Spleen (tissue), 7 donors: ENCODE measurements around the gene MICAL3.

Experiments used
- POLR2AphosphoS5 ChIP-seq, 3 donors: sonication (generic); formaldehyde crosslinking; IDR thresholded peaks; one replicate each; pipeline ENCODE4 v1.5.1; 2017; ENCODE audit warnings: antibody characterized with exemption in 3 of 3
- TF ChIP-seq, protein P1 (sequence below), 11 experiments: fragments of 200-600 bp in 7 of 11; fragments of 450-650 bp in 4 of 11; sonication (generic) in 4 of 11; IDR thresholded peaks in 8 of 11; conservative IDR thresholded peaks in 3 of 11; 1 replicate in 7 of 11; 2 replicates in 4 of 11; pipeline versions ENCODE4 v1.4.0 to v1.8.0; 2016 to 2021; ENCODE audit warnings: antibody characterized with exemption in 11 of 11, inconsistent platforms in 4 of 11, mild to moderate bottlenecking in 1 of 11
- donor health status: DM: no; HTN: no; CAD: no; lungs with moderate emphysema.
- donor health status: DM: no; HTN: no; CAD: no.
- donor health status: DM: no; HTN: no; CAD: no.

DNA sequence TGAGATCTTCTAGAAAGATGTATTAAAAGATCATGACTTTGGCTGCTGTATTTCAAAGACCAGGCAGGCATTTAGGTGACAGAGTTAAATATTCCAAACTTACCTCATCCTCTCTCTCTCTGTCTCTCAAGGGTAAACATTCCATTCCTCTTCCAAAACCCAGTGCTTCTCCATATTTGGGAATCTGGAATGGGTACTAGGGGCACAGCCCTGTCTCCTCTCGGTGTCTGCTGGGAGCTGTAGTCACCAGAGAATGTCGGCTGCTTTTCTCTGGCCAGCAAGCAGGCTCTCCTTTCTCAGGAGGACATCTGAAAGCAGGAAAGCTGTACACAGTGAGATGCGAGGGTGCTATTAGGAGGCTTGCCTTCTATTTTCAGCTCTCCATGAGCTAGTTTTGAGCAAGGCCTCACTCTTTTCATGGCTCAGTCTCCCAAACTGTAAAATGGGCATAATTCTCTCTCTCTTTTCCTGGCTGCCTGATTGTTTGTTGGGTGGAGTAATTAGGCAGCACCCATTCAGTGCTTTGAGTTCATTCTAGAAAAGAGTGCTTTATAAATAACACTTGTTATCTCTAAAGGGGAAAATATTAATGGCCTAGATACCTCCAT, 44.1 kb upstream of the MICAL3 start:
- TF ChIP-seq, protein P1, sequence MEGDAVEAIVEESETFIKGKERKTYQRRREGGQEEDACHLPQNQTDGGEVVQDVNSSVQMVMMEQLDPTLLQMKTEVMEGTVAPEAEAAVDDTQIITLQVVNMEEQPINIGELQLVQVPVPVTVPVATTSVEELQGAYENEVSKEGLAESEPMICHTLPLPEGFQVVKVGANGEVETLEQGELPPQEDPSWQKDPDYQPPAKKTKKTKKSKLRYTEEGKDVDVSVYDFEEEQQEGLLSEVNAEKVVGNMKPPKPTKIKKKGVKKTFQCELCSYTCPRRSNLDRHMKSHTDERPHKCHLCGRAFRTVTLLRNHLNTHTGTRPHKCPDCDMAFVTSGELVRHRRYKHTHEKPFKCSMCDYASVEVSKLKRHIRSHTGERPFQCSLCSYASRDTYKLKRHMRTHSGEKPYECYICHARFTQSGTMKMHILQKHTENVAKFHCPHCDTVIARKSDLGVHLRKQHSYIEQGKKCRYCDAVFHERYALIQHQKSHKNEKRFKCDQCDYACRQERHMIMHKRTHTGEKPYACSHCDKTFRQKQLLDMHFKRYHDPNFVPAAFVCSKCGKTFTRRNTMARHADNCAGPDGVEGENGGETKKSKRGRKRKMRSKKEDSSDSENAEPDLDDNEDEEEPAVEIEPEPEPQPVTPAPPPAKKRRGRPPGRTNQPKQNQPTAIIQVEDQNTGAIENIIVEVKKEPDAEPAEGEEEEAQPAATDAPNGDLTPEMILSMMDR (IDR thresholded peaks at IDR 0.05 in 8 of 11, conservative IDR thresholded peaks at IDR 0.05 in 3 of 11) = no peak
- TF ChIP-seq POLR2AphosphoS5 (IDR thresholded peaks at IDR 0.05) = no peak
